GM18502 (cell line): ENCODE data around the gene F8.
"Not testable (repeated sequence)": the region's sequence is repeated elsewhere in the genome, so short reads cannot be mapped to it uniquely, and the experiment has no call there.

Experiments
- ATAC-seq: cut with Tn5 transposase; IDR thresholded peaks from one replicate; pipeline ENCODE4 v1.9.1; 2021; ENCODE audit warnings: mild to moderate bottlenecking; ENCODE audit not compliant: unreplicated experiment, poor library complexity

F8 gene

DNA sequence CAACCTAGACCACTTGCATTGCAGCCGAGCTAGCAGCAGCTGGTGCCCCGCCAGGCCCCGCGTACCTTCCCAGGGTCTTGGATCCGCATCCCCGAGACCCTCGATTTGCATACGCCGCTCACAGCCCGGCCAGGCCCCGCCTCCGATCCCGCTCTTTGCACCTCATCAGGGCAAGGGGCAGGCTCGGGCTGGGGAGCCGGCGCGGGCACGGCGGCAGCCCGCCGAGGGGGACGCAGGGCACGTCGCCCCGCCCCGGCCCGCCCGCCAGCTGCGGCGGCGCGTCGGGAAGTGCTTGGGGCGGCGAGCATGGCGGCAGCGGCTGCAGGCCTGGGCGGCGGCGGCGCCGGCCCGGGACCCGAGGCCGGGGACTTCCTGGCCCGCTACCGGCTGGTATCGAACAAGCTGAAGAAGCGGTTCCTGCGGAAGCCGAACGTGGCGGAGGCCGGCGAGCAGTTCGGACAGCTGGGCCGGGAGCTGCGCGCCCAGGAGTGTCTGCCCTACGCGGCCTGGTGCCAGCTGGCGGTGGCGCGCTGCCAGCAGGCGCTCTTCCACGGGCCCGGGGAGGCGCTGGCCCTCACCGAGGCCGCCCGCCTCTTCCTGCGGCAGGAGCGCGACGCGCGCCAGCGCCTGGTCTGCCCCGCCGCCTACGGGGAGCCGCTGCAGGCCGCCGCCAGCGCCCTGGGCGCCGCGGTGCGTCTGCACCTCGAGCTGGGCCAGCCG is 136.3 kb downstream of the F8 start, which contains the start of gene F8A1:
TSS of gene F8A1 (plus strand) at position 287 of the 720 bp plus-strand sequence. CDS start at position 307, 20 bp downstream.
- peak; percentile 72 for ATAC-seq

DNA sequence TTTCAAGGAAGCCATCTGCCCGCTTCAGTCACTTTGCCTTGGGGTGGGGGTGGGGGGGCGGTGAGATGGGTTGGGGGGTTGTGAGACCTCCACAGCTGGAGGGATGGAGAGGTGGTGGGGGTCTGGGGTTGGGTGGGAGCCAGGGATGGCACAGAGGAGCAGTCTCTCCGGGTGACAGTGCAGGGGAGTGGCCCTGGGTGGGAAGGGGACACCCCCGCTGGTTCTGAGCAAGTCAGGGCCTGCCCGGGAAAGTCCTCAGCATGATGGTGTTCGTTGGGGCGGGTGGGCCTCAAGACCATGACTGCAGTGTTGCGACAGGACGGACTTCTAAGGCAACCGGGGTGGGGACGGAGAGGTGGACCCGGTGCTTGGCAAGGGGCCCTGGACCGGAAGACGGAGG is 137.0 kb downstream of the F8 start:
- ATAC-seq: not testable (repeated sequence)

- ATAC-seq: not testable (repeated sequence)
Observed at GRCh38 chrX:154885057-154885456, 137.5 kb downstream of the F8 start.

DNA sequence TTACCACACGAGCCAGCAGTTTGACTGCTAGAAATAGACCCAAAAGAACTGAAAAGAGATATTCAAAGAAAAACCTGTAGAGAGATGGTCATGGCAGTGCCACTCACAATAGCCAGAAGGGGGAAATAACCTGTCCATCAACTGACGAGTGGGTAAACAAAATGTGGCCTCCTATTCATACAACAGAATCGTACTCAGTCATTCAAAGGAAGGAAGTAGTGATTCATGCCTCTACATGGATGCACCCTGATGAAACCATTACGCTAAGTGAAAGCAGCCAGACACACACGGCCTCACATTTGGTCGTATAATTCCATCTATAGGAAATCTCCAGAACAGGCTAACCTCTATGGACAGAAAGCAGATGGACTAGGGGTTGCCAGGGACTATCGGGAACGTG is 138.5 kb downstream of the F8 start:
- ATAC-seq: not testable (repeated sequence)

- no peak for ATAC-seq
Observed at GRCh38 chrX:154873329-154873728, 149.2 kb downstream of the F8 start.

- ATAC-seq: not testable (repeated sequence)
Observed at GRCh38 chrX:154868522-154868921, 154.0 kb downstream of the F8 start.

GRCh38 chrX:154855256-154855655 is 167.3 kb downstream of the F8 start:
- no peak for ATAC-seq

DNA sequence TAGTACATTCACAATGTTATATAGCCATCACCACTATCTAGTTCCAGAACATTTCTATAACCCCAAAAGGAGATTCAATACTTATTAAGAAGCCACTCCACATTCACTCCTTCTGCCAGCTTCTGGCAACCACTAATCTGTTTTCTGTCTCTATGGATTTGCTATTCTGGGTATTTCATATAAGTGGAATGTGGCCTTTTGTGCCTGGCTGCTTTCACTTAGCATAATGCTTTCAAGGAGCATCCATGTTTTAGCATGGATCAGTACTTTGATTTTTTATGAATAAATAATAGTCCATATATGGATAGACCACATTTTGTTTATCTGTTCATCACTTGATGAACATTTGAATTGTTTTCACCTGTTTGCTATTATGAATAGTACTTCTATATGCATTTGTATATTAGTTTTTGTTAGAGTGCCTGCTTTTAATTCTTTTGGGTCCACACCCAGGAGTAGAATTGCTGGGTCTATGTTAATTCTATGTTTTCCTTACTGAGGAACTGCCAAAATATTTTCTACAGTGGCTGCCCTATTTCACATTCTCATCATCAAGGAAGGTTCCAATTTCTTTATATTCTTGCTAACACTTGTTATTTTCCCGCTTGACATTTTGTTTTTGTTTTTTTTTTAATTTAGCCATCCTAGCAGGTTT is 171.4 kb downstream of the F8 start:
- no peak for ATAC-seq

DNA sequence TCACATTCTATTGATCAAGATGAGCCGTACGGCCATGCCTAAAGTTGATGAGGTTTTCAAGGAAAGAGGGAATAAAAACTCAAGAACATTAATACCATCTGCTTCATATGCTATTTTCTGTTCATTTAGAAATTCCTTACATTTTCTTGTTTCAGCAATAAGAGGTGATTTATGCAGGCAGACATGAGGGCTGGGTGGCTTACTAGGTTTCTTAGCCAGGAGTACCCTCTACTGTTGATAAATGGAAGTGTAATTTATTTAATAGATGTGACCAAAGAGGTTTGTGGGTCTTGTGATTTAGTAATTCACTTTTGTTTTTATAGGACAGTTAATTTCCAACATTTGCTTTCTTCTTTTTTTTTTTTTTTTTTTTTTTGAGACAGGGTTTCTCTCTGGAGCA is 181.7 kb downstream of the F8 start:
- ATAC-seq: no peak

DNA sequence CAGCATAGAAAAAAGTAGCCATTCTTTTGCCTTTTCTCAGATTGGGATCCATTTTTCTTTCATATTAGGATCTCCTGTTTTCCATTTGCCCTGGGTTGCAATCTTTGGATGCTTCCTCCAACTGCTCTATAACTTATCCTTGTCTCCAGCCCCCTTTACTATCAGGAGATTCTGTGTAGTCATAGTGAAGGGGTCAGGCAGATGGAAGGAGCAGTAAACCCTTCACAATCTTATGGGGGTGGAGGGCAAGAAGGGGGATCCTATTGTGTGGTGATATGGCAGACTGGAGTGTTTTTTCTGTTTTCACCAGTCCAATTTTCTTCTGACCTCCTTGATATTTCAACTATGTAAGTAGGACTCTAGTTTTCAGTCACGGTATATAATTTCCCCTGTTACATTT is 186.4 kb downstream of the F8 start:
- no peak for ATAC-seq

DNA sequence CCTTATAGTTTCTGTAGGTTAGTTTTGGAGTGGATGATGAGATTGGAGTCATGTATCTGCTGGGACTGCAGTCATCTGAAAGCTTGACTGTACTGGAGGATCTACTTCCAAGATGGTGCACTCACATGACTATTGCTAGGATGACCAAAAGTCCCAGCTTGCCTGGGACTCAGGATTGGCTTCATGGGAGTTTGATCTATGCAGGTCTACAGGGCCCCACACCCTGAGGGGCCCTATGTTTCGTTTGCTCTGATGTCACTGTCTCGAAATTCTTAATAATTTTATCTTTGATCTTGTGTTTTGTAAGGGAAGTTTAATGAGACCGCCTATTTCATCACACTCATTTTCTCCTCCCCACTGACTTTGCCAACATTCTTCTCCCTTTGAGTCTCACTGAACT is 188.0 kb downstream of the F8 start, which contains the start of gene SMIM9:
TSS of gene SMIM9 (minus strand) at position 101 of the 400 bp plus-strand sequence. CDS start 3,806 bp downstream, outside the sequence.
- no peak for ATAC-seq

GRCh38 chrX:154833746-154834274 is 188.7 kb downstream of the F8 start:
- no peak for ATAC-seq

GRCh38 chrX:154829926-154830442 is 192.5 kb downstream of the F8 start:
- no peak for ATAC-seq

DNA sequence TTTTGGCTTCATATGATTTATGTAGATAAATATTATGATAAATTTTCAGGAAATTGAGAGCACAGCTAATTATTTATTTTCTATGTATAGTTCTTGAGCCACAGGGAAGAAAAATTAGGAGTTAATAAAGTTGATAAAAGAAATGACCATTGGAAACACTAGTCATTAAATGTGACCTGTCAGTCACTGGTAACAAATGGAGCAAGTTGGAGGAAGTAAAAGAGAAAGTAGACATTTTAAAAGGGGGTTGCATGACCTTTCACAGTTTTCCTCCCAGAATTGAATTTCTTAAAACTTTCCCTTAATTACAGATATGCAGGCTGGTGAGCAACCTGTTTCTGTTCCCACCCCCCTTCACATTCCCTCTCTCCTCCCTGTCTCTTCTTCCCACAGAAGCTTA is 193.4 kb downstream of the F8 start:
- ATAC-seq: no peak

- ATAC-seq: no peak
Observed at GRCh38 chrX:154828016-154828408, 194.5 kb downstream of the F8 start.

GRCh38 chrX:154827194-154828015 is 195.1 kb downstream of the F8 start:
- peak; percentile 91 for ATAC-seq

GRCh38 chrX:154825586-154825985 is 196.9 kb downstream of the F8 start:
- ATAC-seq: not testable (repeated sequence)

GRCh38 chrX:154824638-154825037 is 197.9 kb downstream of the F8 start:
- ATAC-seq: no peak

DNA sequence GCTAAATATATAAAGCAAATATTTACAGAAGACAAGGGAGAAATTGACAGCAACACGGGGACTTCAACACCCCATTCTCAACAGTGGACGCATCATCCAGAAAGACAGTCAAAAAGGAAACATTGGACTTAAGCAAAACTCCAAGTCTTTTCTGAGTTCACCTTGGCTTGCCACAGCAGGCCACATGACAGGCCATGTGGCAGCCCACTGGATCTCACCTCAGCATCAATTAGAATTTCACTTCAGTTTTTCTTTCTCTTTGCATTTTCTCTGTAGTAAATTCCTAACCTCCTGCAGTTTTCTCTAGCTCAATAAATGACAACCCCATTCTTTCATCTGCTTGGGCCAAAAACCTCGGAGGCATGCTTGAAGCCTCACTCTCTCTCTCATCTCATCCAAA is 200.5 kb downstream of the F8 start:
- ATAC-seq: no peak

GRCh38 chrX:154821523-154821922 is 201.0 kb downstream of the F8 start:
- ATAC-seq: no peak
